Glutamatergic neuron (in vitro differentiated cells): ENCODE measurements around the gene NBL1. TPM values are rescaled to one million over a fixed set of nuclear protein-coding genes. Genes with fewer than 3 reads are reported as not detected.

Experiments
- DNase-seq: peaks from one replicate; pipeline ENCODE4 v3.0.0; 2022
- H3K27ac Mint-ChIP-seq: one replicate; pipeline ENCODE4 v1.8.0; 2020; ENCODE audit warnings: mild to moderate bottlenecking, mixed read lengths, inconsistent platforms; ENCODE audit not compliant: unreplicated experiment
- H3K27me3 Mint-ChIP-seq: one replicate; pipeline ENCODE4 v1.8.0; 2020; ENCODE audit warnings: mild to moderate bottlenecking, moderate library complexity, mixed read lengths, inconsistent platforms; ENCODE audit not compliant: unreplicated experiment
- H3K36me3 Mint-ChIP-seq: one replicate; pipeline ENCODE4 v1.8.0; 2020; ENCODE audit warnings: mild to moderate bottlenecking, mixed read lengths, inconsistent platforms; ENCODE audit not compliant: unreplicated experiment
- H3K4me1 Mint-ChIP-seq: one replicate; pipeline ENCODE4 v1.8.0; 2020; ENCODE audit warnings: mild to moderate bottlenecking, low read depth, mixed read lengths, inconsistent platforms; ENCODE audit not compliant: unreplicated experiment
- H3K4me3 Mint-ChIP-seq: one replicate; pipeline ENCODE4 v1.8.0; 2020; ENCODE audit warnings: mild to moderate bottlenecking, mixed read lengths, inconsistent platforms; ENCODE audit not compliant: unreplicated experiment
- H3K9me3 Mint-ChIP-seq: one replicate; pipeline ENCODE4 v1.8.0; 2020; ENCODE audit warnings: mild to moderate bottlenecking, moderate library complexity, mixed read lengths, inconsistent platforms; ENCODE audit not compliant: unreplicated experiment
- total RNA-seq: library from RNA; stranded (reverse); fragmentation: NEBNext Ultra II Directional; extraction: Animal tissue kit (Norgen Biotek cat#: 25700); gene quantifications from one replicate; pipeline ENCODE4 v1.2.1, GENCODE V29; 2021; ENCODE audit not compliant: unreplicated experiment
- TF ChIP-seq, protein P1 (sequence below): fragments of 200-600 bp; sonication (generic); IDR thresholded peaks from one replicate; pipeline ENCODE4 v1.5.0; 2021; ENCODE audit not compliant: partially characterized antibody, unreplicated experiment

NBL1 gene
- total RNA-seq, 1 donor from 2014 or later = 14.4 TPM

GRCh38 chr1:19687414-19687813 is 43.3 kb downstream of the NBL1 start:
- Mint-ChIP-seq H3K27me3 (no peaks in the 10 kb centered on the region), H3K9me3 (peaks cover 4% of the 10 kb centered on the region)

GRCh38 chr1:19688041-19688842 is 44.1 kb downstream of the NBL1 start:
- H3K4me1 Mint-ChIP-seq = no peaks in the 10 kb centered on the region
- DNase-seq = no peak
- no peaks in the 10 kb centered on the region for H3K36me3 Mint-ChIP-seq
- no peaks in the 10 kb centered on the region for H3K27me3 Mint-ChIP-seq
- H3K27ac Mint-ChIP-seq = no peak overlapping the region
- TF ChIP-seq, protein P1, sequence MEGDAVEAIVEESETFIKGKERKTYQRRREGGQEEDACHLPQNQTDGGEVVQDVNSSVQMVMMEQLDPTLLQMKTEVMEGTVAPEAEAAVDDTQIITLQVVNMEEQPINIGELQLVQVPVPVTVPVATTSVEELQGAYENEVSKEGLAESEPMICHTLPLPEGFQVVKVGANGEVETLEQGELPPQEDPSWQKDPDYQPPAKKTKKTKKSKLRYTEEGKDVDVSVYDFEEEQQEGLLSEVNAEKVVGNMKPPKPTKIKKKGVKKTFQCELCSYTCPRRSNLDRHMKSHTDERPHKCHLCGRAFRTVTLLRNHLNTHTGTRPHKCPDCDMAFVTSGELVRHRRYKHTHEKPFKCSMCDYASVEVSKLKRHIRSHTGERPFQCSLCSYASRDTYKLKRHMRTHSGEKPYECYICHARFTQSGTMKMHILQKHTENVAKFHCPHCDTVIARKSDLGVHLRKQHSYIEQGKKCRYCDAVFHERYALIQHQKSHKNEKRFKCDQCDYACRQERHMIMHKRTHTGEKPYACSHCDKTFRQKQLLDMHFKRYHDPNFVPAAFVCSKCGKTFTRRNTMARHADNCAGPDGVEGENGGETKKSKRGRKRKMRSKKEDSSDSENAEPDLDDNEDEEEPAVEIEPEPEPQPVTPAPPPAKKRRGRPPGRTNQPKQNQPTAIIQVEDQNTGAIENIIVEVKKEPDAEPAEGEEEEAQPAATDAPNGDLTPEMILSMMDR = no peak
- H3K4me3 Mint-ChIP-seq = no peak overlapping the region
- H3K9me3 Mint-ChIP-seq = peaks cover 4% of the 10 kb centered on the region

More at GRCh38 chr1:19687414-19687813, 43.3 kb downstream of the NBL1 start:
- no peak for DNase-seq
- Mint-ChIP-seq H3K4me3 (no peak overlapping the region), H3K4me1 (no peaks in the 10 kb centered on the region), H3K36me3 (no peaks in the 10 kb centered on the region), H3K27ac (no peak overlapping the region)
- TF ChIP-seq, protein P1 = no peak

DNA sequence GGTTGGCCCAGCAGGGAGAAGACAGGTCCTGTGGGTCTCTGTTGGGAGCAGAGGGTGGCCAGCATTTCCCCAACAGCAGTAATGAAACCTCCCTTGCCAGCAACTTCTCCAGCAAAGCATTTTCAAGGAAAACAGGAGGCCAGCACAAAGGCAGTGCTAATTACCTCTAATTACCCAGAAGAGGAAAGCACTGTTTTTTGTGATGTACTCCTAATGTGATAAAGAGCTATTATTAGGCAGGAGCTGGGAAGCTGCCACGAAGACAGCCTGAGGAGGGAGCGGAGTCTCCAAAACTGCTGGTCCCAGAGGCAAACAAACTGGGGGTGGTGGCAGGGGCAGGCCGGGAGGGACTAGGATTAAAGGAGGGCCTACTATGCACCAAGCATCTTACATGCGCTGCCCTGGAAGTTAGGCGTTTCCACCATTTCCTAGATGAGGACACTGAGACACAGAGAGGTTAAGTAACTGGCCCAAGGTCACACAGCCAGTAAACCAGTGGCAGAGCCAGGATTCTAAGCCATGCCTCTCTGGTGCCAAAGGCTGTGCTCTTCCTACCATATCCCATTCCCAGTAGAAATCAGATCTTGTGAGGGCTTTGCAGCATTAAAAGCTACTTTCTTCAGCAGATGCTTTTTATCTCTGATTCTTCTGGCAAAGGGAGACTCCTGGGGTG is 45.1 kb downstream of the NBL1 start:
- Mint-ChIP-seq H3K4me1 (no peaks in the 10 kb centered on the region), H3K27me3 (no peaks in the 10 kb centered on the region), H3K4me3 (no peak overlapping the region), H3K9me3 (peaks cover 4% of the 10 kb centered on the region), H3K36me3 (no peaks in the 10 kb centered on the region), H3K27ac (no peak overlapping the region)
- TF ChIP-seq, protein P1 = no peak
- no peak for DNase-seq

GRCh38 chr1:19689856-19690255 is 45.7 kb downstream of the NBL1 start:
- Mint-ChIP-seq H3K27me3 (no peaks in the 10 kb centered on the region), H3K36me3 (no peaks in the 10 kb centered on the region), H3K4me3 (no peak overlapping the region), H3K4me1 (no peaks in the 10 kb centered on the region), H3K9me3 (peaks cover 4% of the 10 kb centered on the region), H3K27ac (no peak overlapping the region)
- no peak for DNase-seq
- TF ChIP-seq, protein P1 = no peak

DNA sequence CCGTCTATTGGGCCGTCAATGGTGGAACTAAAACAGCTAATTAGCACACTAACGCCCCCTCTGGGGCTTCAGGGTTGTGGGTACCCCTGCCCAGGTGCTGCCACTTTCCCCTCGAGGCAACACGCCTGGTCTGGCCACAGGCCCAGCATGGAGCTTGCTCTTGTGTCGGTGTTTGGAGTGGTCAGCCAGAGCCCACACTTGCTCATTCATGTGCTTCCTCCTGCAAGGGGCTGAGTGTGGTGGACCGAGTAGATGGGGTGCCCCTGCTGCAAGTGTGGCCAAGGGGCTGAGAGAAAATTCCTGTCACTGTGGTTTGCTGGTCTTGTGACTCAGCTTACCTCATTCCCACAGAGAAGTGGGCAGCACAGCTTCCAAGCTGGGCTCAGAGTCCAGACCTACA is 46.2 kb downstream of the NBL1 start:
- Mint-ChIP-seq H3K4me3 (no peak overlapping the region), H3K27ac (no peak overlapping the region), H3K9me3 (peaks cover 4% of the 10 kb centered on the region), H3K27me3 (no peaks in the 10 kb centered on the region), H3K4me1 (no peaks in the 10 kb centered on the region), H3K36me3 (no peaks in the 10 kb centered on the region)
- no peak for DNase-seq
- TF ChIP-seq, protein P1 = no peak
